Parathyroid adenoma (tissue), 2 donors: Measurements from ENCODE around the gene RASSF8.

ENCODE experiments used
- H2AFZ ChIP-seq: fragments of 300-600 bp; sonication (generic); one replicate; pipeline ENCODE4 v1.7.0; 2017; ENCODE audit warnings: antibody characterized with exemption, mild to moderate bottlenecking
- H3K27ac ChIP-seq: fragments of 300-600 bp; sonication (generic); one replicate; pipeline ENCODE4 v1.7.0; 2017
- H3K27me3 ChIP-seq: fragments of 300-600 bp; sonication (generic); one replicate; pipeline ENCODE4 v1.7.0; 2017; ENCODE audit warnings: low read length; ENCODE audit not compliant: control insufficient read depth, insufficient read depth
- H3K36me3 ChIP-seq: fragments of 300-600 bp; sonication (generic); one replicate; pipeline ENCODE4 v1.7.0; 2017; ENCODE audit warnings: low read length; ENCODE audit not compliant: control insufficient read depth, insufficient read depth
- H3K4me1 ChIP-seq: fragments of 300-600 bp; sonication (generic); one replicate; pipeline ENCODE4 v1.7.0; 2017; ENCODE audit warnings: control low read depth
- H3K4me2 ChIP-seq: fragments of 300-600 bp; sonication (generic); one replicate; pipeline ENCODE4 v1.7.0; 2017; ENCODE audit warnings: low read length
- H3K4me3 ChIP-seq: fragments of 300-600 bp; sonication (generic); one replicate; pipeline ENCODE4 v1.7.0; 2017; ENCODE audit warnings: low read depth, low read length
- H3K79me2 ChIP-seq: fragments of 300-600 bp; sonication (generic); one replicate; pipeline ENCODE4 v1.7.0; 2017; ENCODE audit warnings: control low read depth
- H3K9ac ChIP-seq: fragments of 300-600 bp; sonication (generic); one replicate; pipeline ENCODE4 v1.7.0; 2017; ENCODE audit warnings: mild to moderate bottlenecking
- H3K9me3 ChIP-seq: fragments of 300-600 bp; sonication (generic); one replicate; pipeline ENCODE4 v1.7.0; 2017; ENCODE audit warnings: low read length; ENCODE audit not compliant: control insufficient read depth
- CTCF ChIP-seq: fragments of 300-600 bp; sonication (generic); IDR thresholded peaks from one replicate; pipeline ENCODE4 v1.7.0; 2017; ENCODE audit warnings: antibody characterized with exemption, mild to moderate bottlenecking
- donor health status: primary hyperparathyroidism.

Gene RASSF8

GRCh38 chr12:26113853-26114719 lies 155.6 kb downstream of the RASSF8 start:
- H3K27me3 ChIP-seq, result no peaks in the 10 kb centered on the region
- no peaks in the 10 kb centered on the region for H3K79me2 ChIP-seq
- H3K36me3 ChIP-seq, result no peaks in the 10 kb centered on the region
- peak overlapping the region; percentile 85 for H3K4me2 ChIP-seq
- no peaks in the 10 kb centered on the region for H3K9me3 ChIP-seq
- H3K27ac ChIP-seq, result peak overlapping the region; percentile 72
- peak; percentile 20 for TF ChIP-seq CTCF
- H2AFZ ChIP-seq, result peak overlapping the region; percentile 92
- peak overlapping the region; percentile 73 for H3K4me3 ChIP-seq
- H3K4me1 ChIP-seq, result peaks cover 4% of the 10 kb centered on the region
- no peak overlapping the region for H3K9ac ChIP-seq

GRCh38 chr12:26114720-26115401 lies 156.4 kb downstream of the RASSF8 start:
- Histone ChIP-seq H3K4me2 (peak overlapping the region; percentile 85), H3K9ac (no peak overlapping the region), H3K4me1 (peaks cover 4% of the 10 kb centered on the region), H3K27ac (peak overlapping the region; percentile 3), H3K36me3 (no peaks in the 10 kb centered on the region), H3K9me3 (no peaks in the 10 kb centered on the region), H3K27me3 (no peaks in the 10 kb centered on the region), H3K79me2 (no peaks in the 10 kb centered on the region), H2AFZ (peak overlapping the region; percentile 92), H3K4me3 (peak overlapping the region; percentile 73)
- TF ChIP-seq CTCF, result no peak

- H3K36me3 ChIP-seq, result no peaks in the 10 kb centered on the region
- no peak overlapping the region for H3K9ac ChIP-seq
- H3K4me2 ChIP-seq, result no peak overlapping the region
- no peak overlapping the region for H2AFZ ChIP-seq
- H3K27me3 ChIP-seq, result no peaks in the 10 kb centered on the region
- TF ChIP-seq CTCF, result no peak
- H3K27ac ChIP-seq, result no peak overlapping the region
- no peaks in the 10 kb centered on the region for H3K9me3 ChIP-seq
- H3K79me2 ChIP-seq, result no peaks in the 10 kb centered on the region
- H3K4me1 ChIP-seq, result peaks cover 4% of the 10 kb centered on the region
- H3K4me3 ChIP-seq, result no peak overlapping the region
Observed at GRCh38 chr12:26116829-26117715, 158.6 kb downstream of the RASSF8 start.

GRCh38 chr12:26118308-26118707 lies 159.8 kb downstream of the RASSF8 start:
- no peak for TF ChIP-seq CTCF
- Histone ChIP-seq H3K4me3 (no peak overlapping the region), H3K79me2 (no peaks in the 10 kb centered on the region), H3K36me3 (no peaks in the 10 kb centered on the region), H3K9ac (no peak overlapping the region), H3K27ac (no peak overlapping the region), H3K9me3 (no peaks in the 10 kb centered on the region), H3K4me2 (no peak overlapping the region), H2AFZ (no peak overlapping the region), H3K27me3 (no peaks in the 10 kb centered on the region), H3K4me1 (peaks cover 7% of the 10 kb centered on the region)
